HG03108 (cell line): ENCODE results near the gene DLST.

Experiments used
- ATAC-seq: cut with Tn5 transposase; IDR thresholded peaks from one replicate; pipeline ENCODE4 v1.9.1; 2021; ENCODE audit warnings: moderate library complexity; ENCODE audit not compliant: unreplicated experiment

DLST gene

GRCh38 chr14:74937171-74937570 is 55.5 kb downstream of the DLST start:
- ATAC-seq, result no peak

GRCh38 chr14:74938531-74939495 is 57.1 kb downstream of the DLST start:
- ATAC-seq, result no peak

GRCh38 chr14:74940956-74941565 is 59.3 kb downstream of the DLST start:
- no peak for ATAC-seq

GRCh38 chr14:74941676-74942097 is 60.0 kb downstream of the DLST start:
- ATAC-seq, result peak; percentile 47

- ATAC-seq, result peak; percentile 6
These were observed 60.5 kb downstream of the DLST start for GRCh38 chr14:74942181-74942580.

GRCh38 chr14:74942608-74943007 is 60.9 kb downstream of the DLST start:
- ATAC-seq, result no peak

- ATAC-seq, result no peak
These were observed 63.6 kb downstream of the DLST start for GRCh38 chr14:74945261-74945851.

- ATAC-seq, result no peak
These were observed 64.3 kb downstream of the DLST start for GRCh38 chr14:74945852-74946658.

- ATAC-seq, result no peak
These were observed 65.1 kb downstream of the DLST start for GRCh38 chr14:74946659-74947281.

- ATAC-seq, result no peak
These were observed 65.9 kb downstream of the DLST start for GRCh38 chr14:74947353-74948227.

- no peak for ATAC-seq
These were observed 66.8 kb downstream of the DLST start for GRCh38 chr14:74948228-74949175.

- no peak for ATAC-seq
These were observed 67.5 kb downstream of the DLST start for GRCh38 chr14:74949191-74949601.

GRCh38 chr14:74949859-74950573 is 68.3 kb downstream of the DLST start:
- ATAC-seq, result no peak

GRCh38 chr14:74950795-74951442 is 69.2 kb downstream of the DLST start:
- ATAC-seq, result no peak

- no peak for ATAC-seq
These were observed 69.9 kb downstream of the DLST start for GRCh38 chr14:74951443-74952179.

- no peak for ATAC-seq
These were observed 70.5 kb downstream of the DLST start for GRCh38 chr14:74952180-74952665.
